GM19452 (cell line): ENCODE data around the gene RNF135.
"Not testable (repeated sequence)": the region's sequence is repeated elsewhere in the genome, so short reads cannot be mapped to it uniquely, and the experiment has no call there.

Source experiments
- ATAC-seq: cut with Tn5 transposase; IDR thresholded peaks from one replicate; pipeline ENCODE4 v1.9.1; 2021; ENCODE audit not compliant: unreplicated experiment

RNF135 gene

GRCh38 chr17:30954046-30954830 lies 16.6 kb upstream of the RNF135 start:
- ATAC-seq = no peak

- ATAC-seq = no peak
Observed at GRCh38 chr17:30956764-30957374, 14.0 kb upstream of the RNF135 start.

GRCh38 chr17:30957741-30958140 lies 13.1 kb upstream of the RNF135 start:
- no peak for ATAC-seq

- ATAC-seq = no peak
Observed at GRCh38 chr17:30958187-30958586, 12.7 kb upstream of the RNF135 start.

- ATAC-seq = no peak
Observed at GRCh38 chr17:30961209-30962188, 9.3 kb upstream of the RNF135 start.

- ATAC-seq = not testable (repeated sequence)
Observed at GRCh38 chr17:30964312-30964711, 6.5 kb upstream of the RNF135 start.

- no peak for ATAC-seq
Observed at GRCh38 chr17:30964876-30965275, 6.0 kb upstream of the RNF135 start.

- ATAC-seq = no peak
Observed at GRCh38 chr17:30965686-30966085, 5.2 kb upstream of the RNF135 start.

GRCh38 chr17:30967911-30968310 lies 2.9 kb upstream of the RNF135 start:
- not testable (repeated sequence) for ATAC-seq

- no peak for ATAC-seq
Observed at GRCh38 chr17:30969989-30970830, 629 bp upstream of the RNF135 start.

- no peak for ATAC-seq
Observed at GRCh38 chr17:30975042-30975820, 4.4 kb downstream of the RNF135 start.

GRCh38 chr17:30979919-30980318 lies 9.1 kb downstream of the RNF135 start:
- ATAC-seq = not testable (repeated sequence)

- no peak for ATAC-seq
Observed at GRCh38 chr17:30981531-30982519, 11.0 kb downstream of the RNF135 start.

GRCh38 chr17:30982855-30983254 lies 12.0 kb downstream of the RNF135 start:
- no peak for ATAC-seq

- ATAC-seq = no peak
Observed at GRCh38 chr17:30990458-30990857, 19.6 kb downstream of the RNF135 start.

GRCh38 chr17:30992551-30992950 lies 21.7 kb downstream of the RNF135 start:
- ATAC-seq = no peak

- ATAC-seq = no peak
Observed at GRCh38 chr17:30995347-30995746, 24.5 kb downstream of the RNF135 start.

- ATAC-seq = no peak
Observed at GRCh38 chr17:30996486-30996885, 25.6 kb downstream of the RNF135 start.

GRCh38 chr17:30997270-30997669 lies 26.4 kb downstream of the RNF135 start:
- ATAC-seq = no peak
